ENCODE results near the gene GPR137. TPM values are rescaled to one million over a fixed set of nuclear protein-coding genes. Genes with fewer than 3 reads are reported as not detected.

Gene GPR137
- total RNA-seq, 1 experiment from 2014 or later, result 24.4 TPM

DNA sequence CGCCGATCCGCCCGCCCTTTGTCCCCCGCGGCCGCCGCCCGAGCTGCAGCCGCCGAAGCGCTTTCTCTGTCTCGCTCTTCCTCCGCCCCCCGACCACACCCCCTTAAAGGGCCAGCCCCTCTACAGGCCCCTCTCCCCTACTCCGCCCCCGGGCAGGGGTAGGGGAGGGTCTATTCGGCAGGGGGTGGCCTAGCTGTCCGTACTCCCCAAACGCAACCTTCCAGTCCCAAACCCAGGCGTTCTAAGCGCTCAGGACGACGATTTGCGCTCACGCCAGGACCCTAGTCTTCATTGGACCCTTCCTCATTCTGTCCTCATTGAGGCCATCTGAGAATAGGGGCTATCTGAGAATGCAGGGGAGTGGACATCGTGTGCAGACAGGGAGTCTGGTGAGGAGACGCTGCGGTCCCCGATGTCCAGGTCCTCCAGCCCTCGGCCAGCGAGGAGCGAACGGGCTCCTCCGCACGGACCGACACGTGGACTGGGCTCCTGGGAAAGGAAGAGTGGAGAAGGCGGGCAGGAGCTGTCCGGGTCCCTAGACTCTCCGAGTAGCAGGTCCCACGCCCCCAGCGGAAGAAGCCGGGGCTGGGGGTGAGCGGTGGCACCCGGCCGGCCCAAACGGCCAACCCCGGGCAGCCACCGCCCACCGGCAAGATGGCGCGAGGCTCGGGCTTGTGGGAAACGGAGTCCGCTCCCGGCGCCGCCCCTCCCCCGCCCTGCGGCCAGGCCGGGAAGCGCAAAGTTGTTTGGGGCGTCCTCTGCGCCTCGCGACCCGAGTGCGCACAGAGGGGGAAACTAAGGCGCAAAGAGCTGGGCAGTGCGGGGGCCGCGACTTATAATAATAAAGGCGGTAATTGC, 38.5 kb upstream of the GPR137 start, which contains the start of gene PPP1R14B:
PPP1R14B (minus strand) TSS at position 73 of the 858 bp plus-strand sequence. CDS start 270 bp downstream, outside the sequence.
- H3K4me1 ChIP-seq (ENCODE audit: control insufficient read depth in 1 of 2, insufficient read depth in 2 of 2, low read length in 2 of 2), result peaks cover 36 to 76% of the 10 kb centered on the region in 2 experiments
- TF ChIP-seq, protein P1, sequence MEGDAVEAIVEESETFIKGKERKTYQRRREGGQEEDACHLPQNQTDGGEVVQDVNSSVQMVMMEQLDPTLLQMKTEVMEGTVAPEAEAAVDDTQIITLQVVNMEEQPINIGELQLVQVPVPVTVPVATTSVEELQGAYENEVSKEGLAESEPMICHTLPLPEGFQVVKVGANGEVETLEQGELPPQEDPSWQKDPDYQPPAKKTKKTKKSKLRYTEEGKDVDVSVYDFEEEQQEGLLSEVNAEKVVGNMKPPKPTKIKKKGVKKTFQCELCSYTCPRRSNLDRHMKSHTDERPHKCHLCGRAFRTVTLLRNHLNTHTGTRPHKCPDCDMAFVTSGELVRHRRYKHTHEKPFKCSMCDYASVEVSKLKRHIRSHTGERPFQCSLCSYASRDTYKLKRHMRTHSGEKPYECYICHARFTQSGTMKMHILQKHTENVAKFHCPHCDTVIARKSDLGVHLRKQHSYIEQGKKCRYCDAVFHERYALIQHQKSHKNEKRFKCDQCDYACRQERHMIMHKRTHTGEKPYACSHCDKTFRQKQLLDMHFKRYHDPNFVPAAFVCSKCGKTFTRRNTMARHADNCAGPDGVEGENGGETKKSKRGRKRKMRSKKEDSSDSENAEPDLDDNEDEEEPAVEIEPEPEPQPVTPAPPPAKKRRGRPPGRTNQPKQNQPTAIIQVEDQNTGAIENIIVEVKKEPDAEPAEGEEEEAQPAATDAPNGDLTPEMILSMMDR (IDR thresholded peaks at IDR 0.05 in 2 of 3, conservative IDR thresholded peaks at IDR 0.05 in 1 of 3; ENCODE audit: borderline replicate concordance in 1 of 3, insufficient read depth in 1 of 3, low read depth in 2 of 3, low read length in 2 of 3), result no peak
- TF ChIP-seq, protein P2, sequence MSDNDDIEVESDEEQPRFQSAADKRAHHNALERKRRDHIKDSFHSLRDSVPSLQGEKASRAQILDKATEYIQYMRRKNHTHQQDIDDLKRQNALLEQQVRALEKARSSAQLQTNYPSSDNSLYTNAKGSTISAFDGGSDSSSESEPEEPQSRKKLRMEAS (IDR thresholded peaks at IDR 0.05), result no peak
- TF ChIP-seq, protein P3, sequence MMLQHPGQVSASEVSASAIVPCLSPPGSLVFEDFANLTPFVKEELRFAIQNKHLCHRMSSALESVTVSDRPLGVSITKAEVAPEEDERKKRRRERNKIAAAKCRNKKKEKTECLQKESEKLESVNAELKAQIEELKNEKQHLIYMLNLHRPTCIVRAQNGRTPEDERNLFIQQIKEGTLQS (IDR thresholded peaks at IDR 0.05), result no peak
- TF ChIP-seq SIN3A (IDR thresholded peaks at IDR 0.05; ENCODE audit: low read depth) (no peak), EGR1 (IDR thresholded peaks at IDR 0.05; ENCODE audit: low read depth) (no peak), YY1 (IDR thresholded peaks at IDR 0.05; ENCODE audit: extremely low read depth, insufficient replicate concordance, low read depth, low read length) (peak; percentile 98), POLR2A (IDR thresholded peaks at IDR 0.05; ENCODE audit: borderline replicate concordance, extremely low read depth, insufficient read depth, insufficient read length) (peak; percentile 42), ELF1 (IDR thresholded peaks at IDR 0.05; ENCODE audit: borderline replicate concordance, low read depth) (no peak), EZH2 (IDR thresholded peaks at IDR 0.05) (no peak), CEBPB (IDR thresholded peaks at IDR 0.05; ENCODE audit: low read depth) (no peak), FOSL1 (IDR thresholded peaks at IDR 0.05; ENCODE audit: low read depth) (no peak), ZNF274 (IDR thresholded peaks at IDR 0.05; ENCODE audit: low read depth, low read length) (no peak), ZFX (IDR thresholded peaks at IDR 0.05) (no peak), SP1 (IDR thresholded peaks at IDR 0.05; ENCODE audit: low read depth) (no peak), POLR2AphosphoS5 (IDR thresholded peaks at IDR 0.05; ENCODE audit: low read depth, low read length) (no peak), SRF (IDR thresholded peaks at IDR 0.05; ENCODE audit: low read depth) (no peak), CBX3 (IDR thresholded peaks at IDR 0.05; ENCODE audit: low read depth) (no peak), TCF7L2 (IDR thresholded peaks at IDR 0.05; ENCODE audit: borderline replicate concordance, extremely low read depth, insufficient read depth, insufficient read length) (peak; percentile 15)
- TF ChIP-seq, protein P4, sequence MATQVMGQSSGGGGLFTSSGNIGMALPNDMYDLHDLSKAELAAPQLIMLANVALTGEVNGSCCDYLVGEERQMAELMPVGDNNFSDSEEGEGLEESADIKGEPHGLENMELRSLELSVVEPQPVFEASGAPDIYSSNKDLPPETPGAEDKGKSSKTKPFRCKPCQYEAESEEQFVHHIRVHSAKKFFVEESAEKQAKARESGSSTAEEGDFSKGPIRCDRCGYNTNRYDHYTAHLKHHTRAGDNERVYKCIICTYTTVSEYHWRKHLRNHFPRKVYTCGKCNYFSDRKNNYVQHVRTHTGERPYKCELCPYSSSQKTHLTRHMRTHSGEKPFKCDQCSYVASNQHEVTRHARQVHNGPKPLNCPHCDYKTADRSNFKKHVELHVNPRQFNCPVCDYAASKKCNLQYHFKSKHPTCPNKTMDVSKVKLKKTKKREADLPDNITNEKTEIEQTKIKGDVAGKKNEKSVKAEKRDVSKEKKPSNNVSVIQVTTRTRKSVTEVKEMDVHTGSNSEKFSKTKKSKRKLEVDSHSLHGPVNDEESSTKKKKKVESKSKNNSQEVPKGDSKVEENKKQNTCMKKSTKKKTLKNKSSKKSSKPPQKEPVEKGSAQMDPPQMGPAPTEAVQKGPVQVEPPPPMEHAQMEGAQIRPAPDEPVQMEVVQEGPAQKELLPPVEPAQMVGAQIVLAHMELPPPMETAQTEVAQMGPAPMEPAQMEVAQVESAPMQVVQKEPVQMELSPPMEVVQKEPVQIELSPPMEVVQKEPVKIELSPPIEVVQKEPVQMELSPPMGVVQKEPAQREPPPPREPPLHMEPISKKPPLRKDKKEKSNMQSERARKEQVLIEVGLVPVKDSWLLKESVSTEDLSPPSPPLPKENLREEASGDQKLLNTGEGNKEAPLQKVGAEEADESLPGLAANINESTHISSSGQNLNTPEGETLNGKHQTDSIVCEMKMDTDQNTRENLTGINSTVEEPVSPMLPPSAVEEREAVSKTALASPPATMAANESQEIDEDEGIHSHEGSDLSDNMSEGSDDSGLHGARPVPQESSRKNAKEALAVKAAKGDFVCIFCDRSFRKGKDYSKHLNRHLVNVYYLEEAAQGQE (IDR thresholded peaks at IDR 0.05; ENCODE audit: low read depth), result no peak

More for the DNA sequence above, 38.5 kb upstream of the GPR137 start, which contains the start of gene PPP1R14B:
- ChIA-PET RAD21 (ENCODE audit: low non-redundant PET in 1 of 2, low total read pairs in 2 of 2, uncharacterized antibody in 2 of 2, unreplicated experiment in 2 of 2) (interaction anchor here in 1 of 2 experiments (1.1 kb wide), 1 partner anchor 42 kb away, joined by 4 read pairs; no protein-coding TSS in a partner anchor), POLR2A (interaction anchor here (0.6 to 4.6 kb wide), 5 partner anchors 23 to 442 kb away, joined by 3 to 29 read pairs (median 3); partner anchors contain the start of genes PRDX5 and TRMT112), CTCF (interaction anchor here (0.6 to 3.1 kb wide), 3 partner anchors 57 to 109 kb away, joined by 3 to 15 read pairs (median 11); no protein-coding TSS in a partner anchor)
- peak within 1 kb of the TSS; percentile 94 for H3K27ac ChIP-seq (ENCODE audit: low read depth, low read length)
- DNase-seq (ENCODE audit: low read depth, low spot score) (no peak), ATAC-seq (peak; percentile 50)
- peaks cover 0 to 12% of the 10 kb centered on the region in 2 experiments; a peak in 1 of 4 replicates for H3K36me3 ChIP-seq (ENCODE audit: control insufficient read depth in 1 of 2, insufficient read depth in 2 of 2, low read length in 2 of 2)
- H3K9me3 ChIP-seq (ENCODE audit: control insufficient read depth in 1 of 2, insufficient read depth in 1 of 2, low read depth in 1 of 2, low read length in 2 of 2), result no peaks in the 10 kb centered on the region
- H3K9ac ChIP-seq (ENCODE audit: low read length), result peak within 1 kb of the TSS; percentile 100
- H4K20me1 ChIP-seq (ENCODE audit: insufficient read depth), result no peaks in the 10 kb centered on the region
- intact Hi-C loops (cut with micrococcal nuclease), result no loop called here
- H3K4me2 ChIP-seq (ENCODE audit: low read length), result peak within 1 kb of the TSS; percentile 96
- H3K9me2 ChIP-seq (ENCODE audit: insufficient read depth), result no peaks in the 10 kb centered on the region
- no TSS peak for BruUV-seq (replicated peaks)
- peak within 1 kb of the TSS; percentile 99 to 100 for H3K4me3 ChIP-seq (replicated peaks in 1 of 2; ENCODE audit: low read depth in 1 of 2, low read length in 2 of 2)
- H2AFZ ChIP-seq (ENCODE audit: low read depth, low read length, poor library complexity, severe bottlenecking), result no peak within 1 kb of the TSS
- peaks cover 50% of the 10 kb centered on the region for H3K79me2 ChIP-seq (ENCODE audit: insufficient read depth, low read length)
- no peaks in the 10 kb centered on the region for H3K27me3 ChIP-seq (ENCODE audit: insufficient read depth, low read length)

Data from HCT116 (cell line).